ENCODE measurements around the gene ZMAT5.

Gene ZMAT5

GRCh38 chr22:29811377-29811776 lies 44.6 kb upstream of the ZMAT5 start:
- DNase-seq (ENCODE audit: extremely low read depth, low read depth): no peak
- no peak for TF ChIP-seq CTCF (IDR thresholded peaks at IDR 0.05; ENCODE audit: low read depth, low read length)

GRCh38 chr22:29810216-29810615 lies 43.4 kb upstream of the ZMAT5 start:
- TF ChIP-seq CTCF (IDR thresholded peaks at IDR 0.05; ENCODE audit: low read depth, low read length): no peak
- DNase-seq (ENCODE audit: extremely low read depth, low read depth): no peak

- TF ChIP-seq CTCF (IDR thresholded peaks at IDR 0.05; ENCODE audit: low read depth, low read length): no peak
- DNase-seq (ENCODE audit: extremely low read depth, low read depth): no peak
Measured at GRCh38 chr22:29806196-29806595, 39.4 kb upstream of the ZMAT5 start.

- no peak for TF ChIP-seq CTCF (IDR thresholded peaks at IDR 0.05; ENCODE audit: low read depth, low read length)
- no peak for DNase-seq (ENCODE audit: extremely low read depth, low read depth)
Measured at GRCh38 chr22:29804985-29805384, 38.2 kb upstream of the ZMAT5 start.

GRCh38 chr22:29803190-29803589 lies 36.4 kb upstream of the ZMAT5 start:
- DNase-seq (ENCODE audit: extremely low read depth, low read depth): no peak
- TF ChIP-seq CTCF (IDR thresholded peaks at IDR 0.05; ENCODE audit: low read depth, low read length): no peak

- TF ChIP-seq CTCF (IDR thresholded peaks at IDR 0.05; ENCODE audit: low read depth, low read length): no peak
Measured at GRCh38 chr22:29801796-29802195, 35.0 kb upstream of the ZMAT5 start.

GRCh38 chr22:29801153-29801552 lies 34.3 kb upstream of the ZMAT5 start:
- DNase-seq (ENCODE audit: extremely low read depth, low read depth): no peak

More at GRCh38 chr22:29801796-29802195, 35.0 kb upstream of the ZMAT5 start:
- no peak for DNase-seq (ENCODE audit: extremely low read depth, low read depth)

More at GRCh38 chr22:29801153-29801552, 34.3 kb upstream of the ZMAT5 start:
- TF ChIP-seq CTCF (IDR thresholded peaks at IDR 0.05; ENCODE audit: low read depth, low read length): no peak

All from AG09319 (cell line).